ENCODE results near the gene THUMPD2. TPM values are rescaled to one million over a fixed set of nuclear protein-coding genes. Genes with fewer than 3 reads are reported as not detected.

The THUMPD2 gene
- total and polyA plus RNA-seq, 2 experiments from 2014 or later = 5.6 to 5.8 TPM

- Histone ChIP-seq H3F3A (ENCODE audit: insufficient read depth) (no peaks in the 10 kb centered on the region), H3K4me1 (ENCODE audit: insufficient read depth) (peaks cover 22% of the 10 kb centered on the region), H3K9me3 (ENCODE audit: low read depth) (no peaks in the 10 kb centered on the region), H4K20me1 (ENCODE audit: insufficient read depth) (no peaks in the 10 kb centered on the region), H3K36me3 (ENCODE audit: low read depth) (no peaks in the 10 kb centered on the region), H3K4me3 (no peak overlapping the region), H3K9ac (no peak overlapping the region), H3K79me2 (ENCODE audit: insufficient read depth) (peaks cover 29% of the 10 kb centered on the region), H3K9me2 (ENCODE audit: insufficient read depth) (no peaks in the 10 kb centered on the region), H2AFZ (no peak overlapping the region), H3K27ac (no peak overlapping the region), H3K4me2 (ENCODE audit: unreplicated experiment) (no peak overlapping the region), H3K27me3 (replicated peaks; ENCODE audit: insufficient read depth) (no peaks in the 10 kb centered on the region)
- TF ChIP-seq EZH2 (IDR thresholded peaks at IDR 0.05; ENCODE audit: insufficient read depth, poor library complexity, severe bottlenecking) (no peak), EZH2phosphoT487 (IDR thresholded peaks at IDR 0.05; ENCODE audit: insufficient read depth, low read depth) (no peak)
- in situ Hi-C loops (cut with MboI) = no loop called here
- WGBS, 2 experiments (ENCODE audit: low coverage in 1 of 2, low lambda C conversion rate in 2 of 2, missing lambda C conversion rate in 2 of 2) = 72 to 73% methylated on average over 14 of the region's 14 CpGs
- peak; percentile 35 for DNase-seq
Measured at GRCh38 chr2:39780825-39781600, 2.0 kb upstream of the THUMPD2 start.

- Histone ChIP-seq H3K9ac (no peak overlapping the region), H3K27me3 (replicated peaks; ENCODE audit: insufficient read depth) (no peaks in the 10 kb centered on the region), H3K27ac (no peak overlapping the region), H3K4me3 (no peak overlapping the region), H3K4me2 (ENCODE audit: unreplicated experiment) (peak overlapping the region; percentile 96), H3K4me1 (ENCODE audit: insufficient read depth) (peaks cover 22% of the 10 kb centered on the region), H3K79me2 (ENCODE audit: insufficient read depth) (peaks cover 40% of the 10 kb centered on the region), H2AFZ (peak overlapping the region; percentile 92), H4K20me1 (ENCODE audit: insufficient read depth) (no peaks in the 10 kb centered on the region), H3F3A (ENCODE audit: insufficient read depth) (no peaks in the 10 kb centered on the region), H3K9me3 (ENCODE audit: low read depth) (no peaks in the 10 kb centered on the region), H3K9me2 (ENCODE audit: insufficient read depth) (no peaks in the 10 kb centered on the region), H3K36me3 (ENCODE audit: low read depth) (no peaks in the 10 kb centered on the region)
- TF ChIP-seq EZH2phosphoT487 (IDR thresholded peaks at IDR 0.05; ENCODE audit: insufficient read depth, low read depth) = no peak
- TF ChIP-seq EZH2 (IDR thresholded peaks at IDR 0.05; ENCODE audit: insufficient read depth, poor library complexity, severe bottlenecking) = no peak
- in situ Hi-C loops (cut with MboI) = no loop called here
- 93 to 96% methylated on average over 6 of the region's 6 CpGs for WGBS, 2 experiments (ENCODE audit: low coverage in 1 of 2, low lambda C conversion rate in 2 of 2, missing lambda C conversion rate in 2 of 2)
- DNase-seq = no peak
Measured at GRCh38 chr2:39779927-39780326, 869 bp upstream of the THUMPD2 start.

- peak overlapping the region; percentile 92 for H2AFZ ChIP-seq
- 23 to 28% methylated on average over 7 to 9 of the region's 9 CpGs for WGBS, 2 experiments (ENCODE audit: low coverage in 1 of 2, low lambda C conversion rate in 2 of 2, missing lambda C conversion rate in 2 of 2)
- H3K27me3 ChIP-seq (replicated peaks; ENCODE audit: insufficient read depth) = no peaks in the 10 kb centered on the region
- peak; percentile 4 for DNase-seq
- no peak for TF ChIP-seq EZH2phosphoT487 (IDR thresholded peaks at IDR 0.05; ENCODE audit: insufficient read depth, low read depth)
- TF ChIP-seq EZH2 (IDR thresholded peaks at IDR 0.05; ENCODE audit: insufficient read depth, poor library complexity, severe bottlenecking) = no peak
- H3F3A ChIP-seq (ENCODE audit: insufficient read depth) = no peaks in the 10 kb centered on the region
- H3K4me2 ChIP-seq (ENCODE audit: unreplicated experiment) = peak overlapping the region; percentile 96
- H3K9ac ChIP-seq = peak overlapping the region; percentile 91
- peak overlapping the region; percentile 86 for H3K4me3 ChIP-seq
- no peaks in the 10 kb centered on the region for H4K20me1 ChIP-seq (ENCODE audit: insufficient read depth)
- H3K9me2 ChIP-seq (ENCODE audit: insufficient read depth) = no peaks in the 10 kb centered on the region
- H3K36me3 ChIP-seq (ENCODE audit: low read depth) = no peaks in the 10 kb centered on the region
- peaks cover 22% of the 10 kb centered on the region for H3K4me1 ChIP-seq (ENCODE audit: insufficient read depth)
- H3K9me3 ChIP-seq (ENCODE audit: low read depth) = no peaks in the 10 kb centered on the region
- H3K27ac ChIP-seq = no peak overlapping the region
- in situ Hi-C loops (cut with MboI) = no loop called here
- H3K79me2 ChIP-seq (ENCODE audit: insufficient read depth) = peaks cover 45% of the 10 kb centered on the region
Measured at GRCh38 chr2:39779341-39779851, 338 bp upstream of the THUMPD2 start.

- Histone ChIP-seq H2AFZ (peak overlapping the region; percentile 92), H3K4me2 (ENCODE audit: unreplicated experiment) (peak overlapping the region; percentile 96), H3K4me1 (ENCODE audit: insufficient read depth) (peaks cover 21% of the 10 kb centered on the region), H3K4me3 (peak overlapping the region; percentile 86), H3F3A (ENCODE audit: insufficient read depth) (peaks cover 8% of the 10 kb centered on the region; the same call in 1 of the 2 replicates), H3K27me3 (replicated peaks; ENCODE audit: insufficient read depth) (no peaks in the 10 kb centered on the region), H4K20me1 (ENCODE audit: insufficient read depth) (no peaks in the 10 kb centered on the region; the same call in 1 of the 2 replicates), H3K9ac (peak overlapping the region; percentile 91), H3K27ac (peak overlapping the region; percentile 11; the same call in 1 of the 2 replicates), H3K79me2 (ENCODE audit: insufficient read depth) (peaks cover 55% of the 10 kb centered on the region), H3K36me3 (ENCODE audit: low read depth) (no peaks in the 10 kb centered on the region), H3K9me3 (ENCODE audit: low read depth) (no peaks in the 10 kb centered on the region), H3K9me2 (ENCODE audit: insufficient read depth) (no peaks in the 10 kb centered on the region)
- DNase-seq = peak; percentile 12
- in situ Hi-C loops (cut with MboI) = no loop called here
- TF ChIP-seq EZH2 (IDR thresholded peaks at IDR 0.05; ENCODE audit: insufficient read depth, poor library complexity, severe bottlenecking) (no peak), EZH2phosphoT487 (IDR thresholded peaks at IDR 0.05; ENCODE audit: insufficient read depth, low read depth) (no peak)
- WGBS, 2 experiments (ENCODE audit: low coverage in 1 of 2, low lambda C conversion rate in 2 of 2, missing lambda C conversion rate in 2 of 2) = 7 to 10% methylated on average over 2 of the region's 2 CpGs
Measured at GRCh38 chr2:39778233-39778632, 825 bp downstream of the THUMPD2 start.
